ENCODE measurements around the gene RP9.
A peak's percentile ranks its signal among the peaks of the same experiment; 100 is the strongest.

RP9 gene, protein sequence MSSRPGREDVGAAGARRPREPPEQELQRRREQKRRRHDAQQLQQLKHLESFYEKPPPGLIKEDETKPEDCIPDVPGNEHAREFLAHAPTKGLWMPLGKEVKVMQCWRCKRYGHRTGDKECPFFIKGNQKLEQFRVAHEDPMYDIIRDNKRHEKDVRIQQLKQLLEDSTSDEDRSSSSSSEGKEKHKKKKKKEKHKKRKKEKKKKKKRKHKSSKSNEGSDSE

DNA sequence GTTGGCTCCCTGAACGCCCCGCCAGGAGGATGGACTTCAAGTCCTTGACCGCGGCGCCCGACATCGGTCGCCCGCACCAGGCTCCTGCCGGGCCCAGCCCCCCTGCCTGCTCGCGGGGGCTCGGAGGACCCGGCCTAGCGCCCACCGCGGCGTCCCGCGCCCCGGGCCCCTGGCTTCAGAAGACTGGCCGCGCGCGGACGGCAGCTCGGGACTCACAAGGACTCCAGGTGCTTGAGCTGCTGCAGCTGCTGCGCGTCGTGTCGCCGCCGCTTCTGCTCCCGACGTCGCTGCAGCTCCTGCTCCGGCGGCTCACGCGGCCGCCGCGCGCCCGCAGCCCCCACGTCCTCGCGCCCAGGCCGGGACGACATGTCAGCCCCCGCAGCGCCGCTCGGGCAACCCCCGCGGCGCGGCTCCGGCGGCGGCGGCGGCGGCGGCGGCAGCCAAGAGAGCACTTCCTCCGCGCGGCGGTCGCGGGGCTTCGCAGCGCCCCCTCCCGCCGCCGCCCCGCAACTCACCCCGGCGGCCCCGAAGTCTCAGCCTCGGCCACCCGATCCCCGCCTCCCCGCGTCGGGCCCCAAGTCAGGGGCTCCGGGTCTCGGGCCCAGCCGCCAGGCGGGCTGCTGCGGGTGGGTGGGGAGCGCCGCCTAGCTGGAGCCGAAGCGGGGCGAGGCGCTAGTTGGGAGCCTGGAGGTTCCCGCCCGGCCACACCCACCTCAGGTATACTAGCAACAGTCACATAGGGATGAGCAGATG is at the start of gene RP9:
TSS of gene RP9 (minus strand) at position 400 of the 753 bp plus-strand sequence. CDS start at position 368, 32 bp downstream.
- DNase-seq, result peak; percentile 66

DNA sequence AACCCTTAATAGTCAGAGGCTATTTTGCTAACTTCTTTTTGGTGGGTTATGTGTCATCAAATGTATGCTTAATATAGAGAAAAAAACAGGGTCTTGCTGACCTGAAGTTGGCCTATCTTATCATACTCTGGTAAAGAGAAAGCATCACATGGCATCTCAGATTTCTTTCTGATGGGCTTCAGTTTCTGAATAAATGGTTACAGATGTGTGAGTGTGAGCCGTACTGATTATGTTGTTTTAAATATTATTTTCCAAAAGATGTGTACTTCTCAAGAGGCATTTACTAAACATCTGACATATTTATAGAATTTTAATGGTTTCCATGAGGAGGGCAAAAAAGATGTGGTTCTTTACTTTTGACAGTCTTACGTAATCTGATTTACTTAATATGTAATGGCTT is 48.6 kb upstream of the RP9 start:
- no peak for DNase-seq

DNA sequence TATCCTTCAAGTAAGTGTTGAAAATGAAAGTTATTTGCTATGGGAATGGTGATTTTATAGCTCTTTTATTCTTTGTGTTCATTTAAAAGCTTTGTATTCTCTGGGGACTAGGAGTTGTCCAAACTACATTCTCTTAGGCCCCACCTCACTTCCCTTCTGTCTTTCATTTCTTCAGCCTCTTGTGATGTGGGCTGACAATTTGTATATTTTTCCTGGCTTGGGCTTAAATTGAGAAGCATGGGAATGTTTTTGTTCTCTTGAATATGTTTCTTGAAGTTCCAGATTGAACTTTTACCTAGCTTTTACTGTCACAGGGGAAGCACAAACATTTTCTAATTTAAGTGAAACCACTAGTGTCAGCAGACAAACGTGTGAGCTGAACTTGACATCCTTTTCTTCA is 48.1 kb upstream of the RP9 start:
- no peak for DNase-seq

DNA sequence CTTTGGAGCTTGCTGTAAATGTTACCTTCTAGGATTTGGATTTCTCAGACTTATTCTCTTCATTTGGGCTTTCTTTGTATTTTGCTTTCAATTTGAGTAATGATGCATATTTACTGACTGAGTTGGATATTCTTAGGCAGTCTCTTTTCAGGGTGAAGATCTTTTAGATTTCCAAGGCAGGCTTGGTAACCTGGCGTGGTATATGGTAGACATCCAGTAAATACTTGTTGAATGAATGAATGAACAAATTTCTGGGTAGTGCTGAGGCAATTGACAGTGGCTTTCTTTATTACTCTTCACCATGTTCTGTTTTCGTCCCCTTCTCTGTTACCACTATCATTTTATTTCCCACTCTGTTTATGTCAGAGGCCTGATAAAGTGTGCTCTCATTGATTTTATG is 47.2 kb upstream of the RP9 start:
- DNase-seq, result no peak

DNA sequence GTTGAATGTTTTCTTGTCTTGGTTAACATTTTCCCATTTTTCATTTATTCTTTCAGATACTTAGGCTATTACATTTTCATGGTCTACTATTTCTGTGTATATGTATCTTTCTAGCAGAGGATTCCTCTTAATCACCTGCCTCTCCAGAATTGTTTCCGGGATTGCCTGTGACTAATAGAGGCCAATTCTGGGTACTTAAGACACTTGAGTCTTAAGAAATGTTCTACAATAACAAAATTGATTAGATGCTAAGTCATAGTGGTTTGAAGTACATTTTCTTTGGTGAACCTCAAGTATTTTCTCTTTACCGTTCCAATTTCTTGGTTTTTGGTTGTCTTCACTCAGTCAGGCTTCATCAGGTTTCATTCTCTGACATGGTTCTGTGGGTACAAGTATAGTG is 46.6 kb upstream of the RP9 start:
- DNase-seq, result no peak

DNA sequence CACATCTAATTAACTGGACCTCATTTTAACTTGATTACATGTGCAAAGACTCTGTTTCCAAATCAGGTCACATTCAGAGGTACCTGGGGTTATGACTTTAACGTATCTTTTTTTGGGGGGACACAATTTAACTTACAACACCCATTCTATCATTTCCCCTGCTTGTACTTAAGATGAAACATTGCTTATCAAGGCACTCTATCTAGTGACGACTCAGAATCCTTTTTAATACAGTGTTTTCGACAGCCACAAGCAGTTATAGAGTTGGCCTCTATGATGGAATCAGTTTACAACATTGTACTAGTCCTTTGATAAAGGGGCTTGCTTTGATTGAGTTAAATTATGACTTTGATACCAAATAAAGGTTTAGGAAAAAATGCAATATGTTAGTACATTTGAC is 42.9 kb upstream of the RP9 start:
- no peak for DNase-seq

DNA sequence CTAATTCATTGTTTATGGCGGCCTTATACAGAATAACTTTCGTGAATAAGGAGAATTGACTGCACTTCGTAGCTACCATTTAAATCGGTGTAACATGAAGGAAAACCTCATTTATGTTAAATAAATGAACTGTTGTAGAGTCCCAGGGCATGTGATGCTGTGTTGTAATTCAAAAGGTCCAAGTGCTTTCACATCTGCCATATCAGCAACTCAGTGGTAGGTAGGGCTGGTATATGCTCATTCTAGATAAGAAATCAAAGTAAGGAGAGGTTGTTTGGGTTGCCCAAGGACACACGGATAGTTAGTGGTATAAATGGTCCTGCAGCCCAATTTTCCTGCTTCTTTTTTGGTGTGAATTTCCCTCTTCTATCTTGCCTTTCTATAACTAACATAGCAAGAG is 36.0 kb upstream of the RP9 start:
- no peak for DNase-seq

DNA sequence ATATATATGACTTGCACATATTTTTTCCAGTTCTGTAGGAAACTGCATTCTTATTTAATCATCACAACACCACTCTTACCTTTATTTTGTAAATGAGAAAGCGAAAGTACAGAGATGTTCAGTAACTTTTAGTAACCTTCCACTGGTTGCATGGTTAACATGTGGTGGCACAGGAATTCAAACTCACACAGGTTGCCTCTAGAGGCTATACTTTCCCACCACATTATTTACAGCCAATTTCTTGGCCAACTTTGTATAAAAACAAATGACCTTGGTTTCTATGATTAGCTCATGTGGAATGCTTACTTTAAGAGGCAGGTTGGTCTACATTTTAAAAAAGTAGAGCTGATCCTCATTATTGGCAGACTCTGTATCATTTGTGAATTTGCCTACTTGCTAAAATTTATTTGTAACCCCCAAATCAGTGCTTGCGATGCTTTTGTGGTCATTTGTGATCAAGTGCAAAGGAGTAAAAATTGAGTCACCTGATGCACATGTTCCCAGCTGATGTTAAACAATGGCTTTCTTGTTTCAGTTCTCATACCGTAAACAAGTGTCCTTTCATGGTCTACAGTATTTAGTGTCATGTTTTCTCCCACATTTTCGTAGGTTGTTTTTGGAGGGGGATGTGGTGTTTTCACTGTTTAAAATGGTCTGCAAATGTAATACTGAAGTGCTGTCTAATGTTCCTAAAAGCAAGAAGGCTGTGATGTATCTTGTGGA is 35.0 kb upstream of the RP9 start:
- DNase-seq, result no peak

DNA sequence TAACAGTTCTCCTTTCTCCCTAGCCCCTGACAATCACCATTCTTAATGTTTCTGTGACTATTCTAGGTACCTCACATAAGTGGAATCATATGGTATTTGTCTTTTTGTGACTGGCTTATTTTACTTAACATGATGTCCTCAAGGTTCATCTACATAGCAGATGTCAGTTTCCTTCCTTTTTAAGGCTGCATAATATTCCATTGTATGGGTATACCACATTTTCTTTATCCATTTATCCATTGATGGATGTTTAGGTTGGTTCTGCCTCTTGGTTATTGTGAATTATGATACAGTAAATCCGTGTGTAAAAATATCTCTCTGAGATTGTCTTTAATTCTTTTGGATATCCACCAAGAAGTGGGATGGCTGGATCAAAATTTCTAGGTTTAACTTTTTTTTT is 33.4 kb upstream of the RP9 start:
- no peak for DNase-seq

DNA sequence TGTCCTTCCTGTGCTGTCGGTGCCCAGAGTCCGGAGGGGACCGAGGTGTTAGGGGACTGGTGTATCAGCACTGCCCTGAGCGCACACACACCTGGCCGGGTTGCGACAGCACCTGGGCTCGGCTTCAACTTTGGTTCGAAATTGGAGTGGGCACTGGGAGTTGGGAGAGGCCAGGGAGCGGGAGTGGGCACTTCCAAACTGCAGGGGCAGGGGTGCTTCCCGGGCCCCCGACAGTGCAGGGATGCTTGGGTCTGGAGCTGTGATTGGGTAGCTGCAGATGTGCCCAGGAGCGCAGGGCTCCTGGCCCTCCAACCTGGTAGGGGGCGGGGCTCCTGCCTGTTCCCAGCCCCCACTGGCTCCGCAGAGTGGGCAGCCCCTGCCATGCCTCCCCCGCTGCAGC is 27.9 kb upstream of the RP9 start:
- no peak for DNase-seq

DNA sequence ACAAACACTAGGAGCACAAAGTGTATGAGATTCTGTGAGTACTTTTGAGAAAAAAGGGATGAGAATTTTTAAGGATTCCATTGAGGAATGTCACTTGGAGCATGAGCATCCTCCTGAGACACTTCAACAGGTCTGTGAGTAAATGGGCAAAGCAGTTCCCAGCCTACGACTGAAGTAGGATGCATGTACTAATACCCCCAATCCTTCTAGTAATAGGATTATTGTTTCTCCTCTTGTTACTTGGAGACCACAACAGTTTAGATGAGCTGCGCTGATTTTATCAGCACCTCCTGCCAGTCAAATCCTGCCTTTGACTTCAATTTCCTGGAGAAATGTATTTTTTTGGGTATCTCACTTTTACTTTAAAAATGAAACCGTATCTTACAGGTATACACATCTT is 21.0 kb upstream of the RP9 start:
- no peak for DNase-seq

DNA sequence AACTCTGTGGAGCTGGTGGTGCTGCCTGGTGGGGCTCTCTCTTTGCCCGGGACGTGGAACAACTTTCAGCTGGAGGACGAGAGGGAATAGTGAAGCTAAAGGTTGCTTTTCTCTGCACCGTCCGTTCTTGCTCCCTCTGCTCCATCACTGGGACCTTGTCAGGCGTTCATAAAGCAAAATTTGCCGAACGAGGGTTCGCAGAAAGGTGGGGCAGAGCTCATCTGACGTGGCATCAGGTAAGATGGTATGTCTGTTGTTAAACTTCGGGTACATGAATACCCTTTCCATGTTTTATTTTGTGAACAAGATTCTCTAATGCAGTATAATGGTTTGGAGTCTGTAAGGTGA is 20.6 kb upstream of the RP9 start:
- no peak for DNase-seq

DNA sequence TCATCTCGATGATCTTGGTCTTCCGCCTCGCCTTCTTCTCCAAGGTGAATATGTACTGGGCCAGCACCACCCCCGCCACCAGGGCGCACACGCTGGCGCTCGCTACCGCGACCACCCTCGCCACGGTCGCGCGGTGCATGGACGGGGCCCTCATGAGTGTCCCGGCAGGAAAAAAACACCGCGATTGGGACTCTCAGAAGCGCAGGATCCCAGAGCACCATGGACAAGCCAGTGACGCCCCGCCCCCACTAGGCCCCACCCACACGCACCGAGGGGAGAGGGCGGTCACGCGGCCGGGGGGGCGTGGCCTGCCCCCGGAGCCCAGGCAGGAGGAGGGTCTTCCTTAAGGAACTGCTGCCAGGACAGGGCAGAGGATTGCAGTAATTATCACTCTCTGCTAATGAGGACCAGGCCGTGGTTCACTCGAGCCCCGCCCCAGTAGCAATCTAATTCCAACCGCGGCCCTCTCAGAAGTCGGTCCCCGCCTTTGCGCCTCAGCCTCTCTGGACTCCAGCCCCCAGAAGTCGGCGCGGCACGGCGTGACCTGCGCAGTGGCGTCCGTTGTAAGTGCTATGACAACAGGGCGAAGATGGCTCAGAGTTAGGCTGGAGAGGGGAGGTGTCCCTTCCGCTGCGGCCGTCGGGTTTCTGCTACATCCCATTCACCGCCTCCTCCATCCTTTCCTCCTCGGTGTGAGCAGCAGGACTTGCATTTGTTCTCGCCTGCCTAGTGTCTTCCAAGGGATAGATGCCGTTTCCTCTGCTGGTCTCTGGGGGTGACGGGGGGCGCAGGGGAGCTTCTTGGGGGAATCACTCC is 20.0 kb upstream of the RP9 start, which contains the start of gene BBS9:
TSS of gene BBS9 (plus strand) at position 575 of the 816 bp plus-strand sequence. CDS start 16,689 bp downstream, outside the sequence.
- DNase-seq, result peak; percentile 86

DNA sequence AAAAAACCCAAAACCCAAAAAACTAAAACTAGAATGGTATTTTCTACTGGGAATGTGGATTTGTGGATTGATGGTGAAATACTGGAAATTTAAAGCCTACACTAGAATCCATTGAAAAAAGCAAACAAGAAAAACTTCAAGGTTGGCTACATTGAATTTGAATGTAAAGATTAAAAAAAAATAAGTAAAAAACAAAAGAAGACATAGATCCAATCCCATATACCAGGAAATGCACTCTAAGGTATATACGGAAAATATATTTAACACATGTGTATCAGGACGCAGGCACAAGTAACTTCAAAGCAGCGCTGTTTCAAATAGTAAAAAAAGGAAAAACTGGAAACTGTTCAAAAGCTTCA is 19.4 kb upstream of the RP9 start:
- DNase-seq, result no peak

DNA sequence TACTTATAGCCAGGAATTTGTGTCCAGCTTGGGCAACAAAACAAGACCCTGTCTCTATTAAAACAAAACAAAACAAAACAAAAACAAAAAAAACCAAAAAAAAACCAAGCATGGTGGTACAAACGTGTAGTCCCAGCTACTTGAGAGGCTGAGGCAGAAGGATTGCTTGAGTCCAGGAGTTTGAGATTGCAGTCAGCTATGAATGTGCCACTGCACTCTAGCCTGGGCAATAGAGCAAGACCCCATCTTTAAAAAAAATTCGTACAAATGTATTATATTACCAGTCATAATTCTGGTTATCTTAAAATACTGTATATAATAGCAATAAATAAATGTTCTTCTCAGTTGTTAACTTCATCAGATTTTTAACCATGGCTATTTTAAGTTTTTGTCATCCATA is 17.9 kb upstream of the RP9 start:
- no peak for DNase-seq

DNA sequence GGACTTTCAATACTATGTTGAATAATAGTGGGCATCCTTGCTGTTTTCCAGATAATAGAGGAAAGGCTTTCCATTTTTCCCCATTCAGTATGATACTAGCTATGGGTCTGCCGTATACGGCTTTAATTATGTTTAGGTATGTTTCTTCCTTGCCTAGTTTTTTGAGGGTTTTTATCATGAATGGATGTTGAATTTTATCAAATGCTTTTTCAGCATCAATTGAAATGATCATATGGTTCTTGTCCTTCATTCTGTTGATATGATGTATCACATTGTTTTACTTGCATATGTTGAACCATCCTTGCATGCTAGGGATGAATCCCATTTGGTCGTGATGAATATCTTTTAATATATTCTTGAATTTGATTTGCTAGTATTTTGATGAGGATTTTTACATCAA is 9.2 kb upstream of the RP9 start:
- no peak for DNase-seq

DNA sequence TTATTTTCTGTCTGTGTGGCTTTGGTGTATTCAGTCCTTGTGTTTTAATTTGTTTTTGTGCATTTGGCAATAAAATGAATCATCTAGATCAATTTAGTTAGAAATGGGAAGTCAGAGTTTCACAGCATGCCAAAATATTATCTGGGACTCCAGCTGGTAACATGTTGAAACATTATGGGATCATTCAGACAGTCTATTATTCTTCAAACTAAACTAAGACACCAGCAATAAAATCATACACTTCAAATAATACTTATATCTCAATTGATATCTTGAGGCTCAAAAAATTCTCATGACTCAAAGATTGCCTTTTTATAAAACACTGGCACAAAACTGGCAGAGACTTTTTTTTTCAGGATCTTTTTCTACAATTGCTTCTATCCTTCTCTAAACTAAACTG is 5.8 kb upstream of the RP9 start:
- DNase-seq, result no peak

DNA sequence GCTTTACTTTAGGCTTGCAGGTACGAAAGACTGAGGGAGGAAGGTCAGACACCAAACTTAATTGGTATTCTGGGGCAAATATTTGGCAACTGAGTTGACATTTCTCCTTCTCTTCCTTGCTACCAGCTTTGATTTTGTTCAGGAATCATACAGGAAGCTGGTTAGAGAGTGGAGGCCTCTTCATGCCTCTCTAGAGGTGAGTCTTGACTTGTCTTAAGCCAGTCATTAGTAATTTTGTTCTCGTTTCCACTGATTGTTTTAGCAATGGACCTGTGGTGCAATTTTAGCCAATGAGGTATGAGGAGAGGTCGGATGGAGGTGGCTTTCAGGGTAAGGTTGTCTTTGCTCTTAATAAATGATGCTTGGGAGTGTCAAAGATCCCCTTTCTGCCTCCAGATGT is 2.4 kb upstream of the RP9 start:
- DNase-seq, result no peak

DNA sequence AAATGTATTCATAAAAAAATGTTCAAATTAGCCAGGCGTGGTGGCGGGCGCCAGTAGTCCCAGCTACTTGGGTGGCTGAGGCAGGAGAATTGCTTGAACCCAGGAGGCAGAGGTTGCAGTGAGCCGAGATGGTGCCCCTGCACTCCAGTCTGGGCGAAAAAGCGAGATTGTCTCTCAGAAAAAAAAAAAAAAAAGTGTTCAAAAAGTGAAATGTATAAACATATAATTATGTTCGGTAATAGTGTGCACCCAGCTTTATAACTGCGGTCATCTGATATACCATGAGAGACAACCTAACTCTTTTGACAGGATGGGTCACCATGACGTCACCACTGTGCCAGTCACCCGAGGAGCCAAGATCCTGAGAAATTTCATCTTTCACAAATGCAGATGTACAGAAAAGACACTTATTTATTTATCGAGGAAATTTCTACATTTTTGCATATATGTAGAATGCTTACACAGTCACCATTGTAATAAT is 594 bp upstream of the RP9 start:
- no peak for DNase-seq

DNA sequence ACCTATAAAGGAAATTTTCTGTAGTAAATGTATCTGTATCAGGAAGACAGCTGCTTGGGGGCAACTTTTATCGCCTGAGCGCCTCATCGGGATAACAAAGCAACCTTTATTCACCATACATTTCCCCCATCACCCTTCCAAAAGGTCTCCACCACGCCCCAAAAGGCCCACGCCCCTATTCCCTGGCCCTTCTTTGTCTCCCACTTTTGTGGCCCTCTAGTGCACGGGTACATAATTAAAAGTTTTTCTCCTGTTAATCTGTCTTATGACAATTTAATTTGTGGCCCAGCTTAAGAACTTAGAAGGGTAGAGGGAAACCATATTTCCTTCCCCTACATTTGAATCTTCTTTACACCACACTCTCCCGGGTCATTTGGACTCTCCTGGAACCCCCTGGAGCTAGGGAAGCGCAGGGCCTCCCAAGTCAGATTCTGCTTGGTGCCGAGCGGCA is 625 bp downstream of the RP9 start:
- DNase-seq, result no peak

DNA sequence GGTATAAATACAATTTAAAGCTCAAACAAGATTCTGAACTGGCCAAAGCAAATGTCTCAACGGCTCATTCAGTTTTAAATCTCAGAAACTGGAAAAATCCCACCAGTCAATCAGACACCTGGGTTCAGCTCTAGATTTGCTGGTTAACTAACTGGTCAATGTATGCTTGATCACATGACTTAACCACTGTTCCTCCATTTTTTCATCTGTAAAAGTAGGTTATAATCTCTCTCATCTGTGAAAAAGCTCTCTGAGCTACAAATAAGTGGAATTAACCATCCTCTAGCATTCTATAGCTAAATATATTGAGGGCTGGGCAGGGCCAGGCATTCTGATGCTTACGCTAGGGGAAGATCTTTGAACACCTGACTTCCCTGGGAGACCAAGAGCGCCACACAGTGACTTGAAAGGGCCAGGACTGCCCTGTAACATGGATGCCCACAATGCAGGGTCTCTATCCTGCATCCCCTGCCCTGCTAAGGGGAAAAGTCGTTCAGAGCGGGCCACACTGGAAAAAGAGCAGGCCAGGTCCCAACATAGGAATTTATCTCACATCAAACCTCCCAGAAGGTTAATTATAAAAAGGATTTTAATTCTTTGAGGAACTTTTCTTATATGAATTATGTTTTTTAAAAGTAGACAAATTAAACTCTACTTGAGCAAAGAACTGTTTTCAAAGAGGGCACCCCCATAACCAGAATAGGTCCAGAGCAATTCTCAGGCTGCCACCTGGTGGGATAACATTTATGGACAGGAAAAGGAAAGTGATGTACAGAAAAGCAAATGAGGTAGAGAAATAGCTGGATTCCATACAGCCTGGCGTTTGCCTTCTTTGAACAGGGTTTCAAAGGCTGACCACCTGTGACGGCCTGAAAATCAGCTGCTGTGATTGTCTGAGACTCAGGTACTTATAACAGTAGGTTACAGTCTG is 1.8 kb downstream of the RP9 start:
- DNase-seq, result peak; percentile 14

DNA sequence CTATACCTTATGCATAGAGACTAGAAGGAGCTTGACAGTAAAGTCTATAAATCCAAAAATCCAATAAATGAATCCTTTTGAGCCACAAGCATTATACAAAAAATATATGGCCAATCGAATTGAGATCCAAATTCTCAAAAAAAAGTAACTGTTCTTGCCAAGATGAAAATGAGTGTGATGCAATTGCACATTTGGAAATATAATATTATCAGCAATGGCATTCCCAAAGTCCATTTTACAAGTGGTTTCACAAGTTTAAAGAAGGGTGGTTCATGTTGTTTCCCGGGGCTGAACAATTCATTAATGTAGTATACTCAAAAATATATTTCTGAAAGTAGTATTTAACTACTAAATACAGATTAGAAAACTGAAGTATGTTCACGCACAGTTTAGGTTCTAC is 7.3 kb downstream of the RP9 start:
- DNase-seq, result no peak
